Activated CD4-positive, alpha-beta T cell treated with anti-CD3 and anti-CD28 coated beads, Interleukin-2, amount 50 U/mL, for 4 hours (primary cell): ENCODE measurements around the gene WDFY1.
"Not testable (repeated sequence)": the region's sequence is repeated elsewhere in the genome, so short reads cannot be mapped to it uniquely, and the experiment has no call there.

ENCODE experiments used
- DNase-seq, 2 experiments: peaks; one replicate each; pipeline ENCODE4 v3.0.0-alpha.2; 2020

WDFY1 gene

GRCh38 chr2:223957092-223957851 is 12.1 kb upstream of the WDFY1 start, which contains the start of gene MRPL44:
Gene MRPL44, plus strand, starts transcription at chr2:223957463. Its CDS starts 10 bp downstream, at chr2:223957473.
- peak; percentile 94 to 97 for DNase-seq

- DNase-seq, result no peak
Observed at GRCh38 chr2:223956300-223956699, 11.2 kb upstream of the WDFY1 start.

DNA sequence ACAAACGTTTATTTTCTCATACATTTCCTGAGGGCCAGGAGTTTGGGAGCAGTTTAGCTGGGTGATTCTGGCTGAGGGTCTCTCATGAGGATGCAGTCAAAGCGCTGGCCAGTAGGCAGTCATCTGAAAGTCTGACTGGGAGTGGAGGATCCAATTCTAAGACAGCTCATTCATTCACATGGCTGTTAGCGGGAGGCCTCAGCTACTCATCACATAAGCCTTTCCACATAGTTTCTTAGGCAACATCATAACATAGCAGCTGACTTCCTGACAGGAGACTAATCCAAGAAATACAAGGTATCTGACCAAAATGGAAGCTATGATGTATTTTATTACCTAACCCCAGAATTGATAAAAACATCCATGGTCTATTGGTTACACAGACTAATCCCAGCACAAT is 9.3 kb upstream of the WDFY1 start:
- no peak for DNase-seq

DNA sequence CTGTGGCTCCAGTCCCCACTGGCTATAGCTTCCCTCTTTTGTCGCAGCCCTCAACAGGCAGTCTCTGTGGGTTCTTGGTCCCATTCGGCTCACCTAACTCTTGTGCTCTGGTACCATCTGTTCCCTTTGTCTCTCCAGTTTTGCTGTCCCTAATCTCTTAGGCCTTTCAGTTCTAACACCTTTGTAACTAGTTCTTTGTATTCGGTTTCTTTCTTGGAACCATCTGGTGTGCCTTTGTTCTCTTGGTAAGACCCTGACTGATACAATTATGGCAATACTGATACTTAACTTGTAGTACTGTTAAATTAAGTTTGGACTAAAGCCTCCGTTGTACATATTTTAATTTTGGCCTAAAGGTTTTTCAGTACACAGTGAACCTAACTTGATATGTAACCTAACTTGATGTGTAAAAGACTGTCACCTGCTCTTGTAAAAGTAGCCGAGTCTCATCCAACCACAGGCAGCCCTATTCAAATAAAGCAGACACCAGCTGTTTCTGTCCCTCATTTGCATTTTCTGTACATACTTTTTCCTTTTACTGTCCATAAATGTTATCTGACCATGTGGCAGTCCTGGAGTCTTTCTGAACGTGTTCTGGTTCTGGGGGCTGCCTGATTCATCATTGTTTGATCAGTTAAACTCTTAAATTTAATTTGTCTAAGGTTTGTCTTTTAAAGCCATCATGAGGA is 7.3 kb upstream of the WDFY1 start:
- DNase-seq, result no peak

- no peak for DNase-seq
Observed at GRCh38 chr2:223950448-223951347, 5.6 kb upstream of the WDFY1 start.

DNA sequence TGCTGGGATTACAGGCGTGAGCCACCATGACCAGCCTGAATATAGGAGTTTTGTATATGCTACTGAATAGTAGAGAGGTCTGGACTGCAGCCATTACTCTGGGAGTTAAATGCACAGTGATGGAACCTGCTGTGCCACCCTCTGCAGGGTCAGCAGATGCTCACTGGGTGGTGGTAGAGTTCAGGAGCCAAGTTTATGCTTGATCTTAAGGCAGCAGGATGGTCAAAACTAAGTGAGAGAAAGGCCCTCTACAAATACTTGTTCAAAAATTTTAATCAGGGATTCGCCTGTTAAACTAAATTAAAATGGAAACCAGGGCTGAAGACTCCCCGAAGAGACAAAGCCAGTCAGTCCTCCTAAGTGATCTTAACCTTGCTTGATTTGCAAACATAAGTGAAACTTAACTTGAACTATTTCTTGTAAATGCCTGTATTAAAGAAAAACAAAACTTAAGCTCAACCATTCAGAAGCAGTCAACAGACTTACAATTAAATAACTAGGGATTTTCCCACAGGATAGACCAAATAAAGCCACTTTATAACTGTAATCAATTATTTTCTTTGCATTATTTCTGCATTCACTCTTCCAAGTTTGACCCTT is 4.2 kb upstream of the WDFY1 start:
- no peak for DNase-seq

- no peak for DNase-seq
Observed at GRCh38 chr2:223947711-223948205, 2.6 kb upstream of the WDFY1 start.

- no peak for DNase-seq
Observed at GRCh38 chr2:223945755-223946154, 620 bp upstream of the WDFY1 start.

- DNase-seq, result no peak
Observed at GRCh38 chr2:223944166-223944702, 901 bp downstream of the WDFY1 start.

- DNase-seq, result no peak
Observed at GRCh38 chr2:223943561-223944008, 1.6 kb downstream of the WDFY1 start.

DNA sequence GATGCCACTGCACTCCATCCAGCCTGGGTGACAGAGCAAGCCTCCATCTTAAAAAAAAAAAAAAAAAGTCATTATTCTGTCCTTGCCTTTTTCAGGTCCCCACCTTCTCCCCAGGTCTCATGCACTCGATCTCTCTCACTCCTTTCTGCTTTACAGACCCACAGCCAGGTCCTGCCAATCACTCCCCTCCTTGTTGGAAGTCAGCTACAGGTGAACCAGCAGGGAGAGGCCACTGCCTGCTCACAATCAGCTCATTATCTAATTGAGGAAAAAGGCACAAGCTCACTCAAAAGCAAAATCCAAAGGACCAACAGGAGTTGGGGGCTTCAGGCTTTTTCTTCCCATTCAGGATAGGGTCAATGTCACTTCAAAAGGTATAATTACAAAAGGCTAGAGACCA is 2.0 kb downstream of the WDFY1 start:
- DNase-seq, result no peak

GRCh38 chr2:223941579-223942277 is 3.4 kb downstream of the WDFY1 start:
- peak; percentile 34 to 48 for DNase-seq

DNA sequence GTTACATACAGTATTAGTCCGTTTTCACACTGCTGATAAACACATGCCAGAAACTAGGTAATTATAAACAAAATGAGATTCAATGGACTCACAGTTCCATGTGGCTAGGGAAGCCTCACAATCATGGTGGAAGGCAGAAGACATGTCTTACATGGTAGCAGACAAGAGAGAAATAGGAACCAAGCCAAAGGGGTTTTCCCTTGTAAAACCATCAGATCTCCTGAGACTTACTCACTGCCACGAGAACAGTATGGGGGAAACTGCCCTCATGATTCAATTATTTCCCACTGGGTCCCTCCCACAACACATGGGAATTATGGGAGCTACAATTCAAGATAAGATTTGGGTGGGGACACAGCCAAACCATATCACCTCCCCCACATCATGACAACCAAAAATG is 5.7 kb downstream of the WDFY1 start:
- not testable (repeated sequence) for DNase-seq

DNA sequence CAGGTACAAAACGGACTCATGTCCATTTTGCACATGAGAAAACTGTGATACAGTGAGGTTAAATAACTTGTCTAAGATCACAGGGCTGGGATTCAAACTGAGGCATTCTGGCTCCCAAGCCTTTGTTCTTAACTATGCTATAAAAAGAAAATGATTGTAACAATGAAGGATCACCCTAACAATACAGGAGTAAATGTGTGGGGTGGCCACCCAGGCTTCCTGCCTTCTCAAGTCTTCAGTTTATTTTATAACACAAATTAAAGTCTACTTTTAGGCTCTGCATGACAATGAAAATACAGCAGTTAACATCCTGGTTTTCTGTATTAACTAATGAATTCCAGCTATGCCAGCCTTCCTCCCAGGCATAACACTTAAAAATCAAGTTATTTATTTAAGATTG is 7.6 kb downstream of the WDFY1 start:
- no peak for DNase-seq

- DNase-seq, result no peak
Observed at GRCh38 chr2:223936862-223937326, 8.2 kb downstream of the WDFY1 start.

GRCh38 chr2:223935459-223936125 is 9.5 kb downstream of the WDFY1 start:
- no peak for DNase-seq

- DNase-seq, result no peak
Observed at GRCh38 chr2:223934870-223935269, 10.3 kb downstream of the WDFY1 start.

GRCh38 chr2:223932816-223933800 is 12.0 kb downstream of the WDFY1 start:
- DNase-seq, result no peak

GRCh38 chr2:223930103-223930976 is 14.8 kb downstream of the WDFY1 start:
- no peak for DNase-seq
